K562 (cell line): ENCODE data around the gene CUL2. TPM values are rescaled to one million over a fixed set of nuclear protein-coding genes. Genes with fewer than 3 reads are reported as not detected.
"Not testable (repeated sequence)": the region's sequence is repeated elsewhere in the genome, so short reads cannot be mapped to it uniquely, and the experiment has no call there.

Experiments used
- ATAC-seq: fragments of 200-7000 bp; cut with Tn5 transposase; 3 replicates; pipeline ENCODE4 v1.9.1; 2020; ENCODE audit warnings: moderate library complexity
- BruUV-seq: library from RNA; stranded (reverse); fragments of 400-500 nt; replicated peaks from 2 replicates; lab custom pipeline; 2021; lab: Mats Ljungman, UMichigan
- CTCF ChIA-PET: fragments of 300-600 bp; formaldehyde crosslinking; extraction: SDS; loops from one replicate; lab custom pipeline; 2021; ENCODE audit warnings: low intra/inter-chr PET ratio; lab: Yijun Ruan, JAX
- POLR2A ChIA-PET: fragments of 300-600, 350-650 bp; sonication (Branson Sonifier 250); formaldehyde crosslinking; extraction: SDS; loops from one replicate; lab custom pipeline; 2021; ENCODE audit warnings: antibody characterized with exemption, inconsistent platforms; lab: Yijun Ruan, JAX
- DNase-seq, 4 experiments: peaks; one replicate each; pipeline versions ENCODE4 v3.0.0 to v3.0.0-alpha.2; 2011 to 2018; ENCODE audit warnings: low spot score in 3 of 4, mixed read lengths in 3 of 4; ENCODE audit errors: extremely low read depth in 1 of 4
- FAIRE-seq: peaks from 2 replicates; lab custom pipeline; 2011; peaks lifted over from hg19 to GRCh38; lab: Jason Lieb, UNC
- H2AFZ ChIP-seq: 2 replicates; pipeline ENCODE4 v1.6.0; 2011; ENCODE audit warnings: low read depth, low read length, control low read depth, inconsistent platforms
- H3K27ac ChIP-seq: fragments of 200-600 bp; 3 replicates; pipeline ENCODE4 v1.8.0; 2011; ENCODE audit warnings: low read depth, mild to moderate bottlenecking, control low read depth, inconsistent platforms, low read length, moderate library complexity, mixed read lengths; ENCODE audit errors: extremely low read depth
- H3K27me3 ChIP-seq, 2 experiments: fragments of 300-600 bp in 1 of 2; 2 replicates in 1 of 2; 3 replicates in 1 of 2; pipeline versions ENCODE4 v1.6.0 to v1.8.0; 2011; ENCODE audit warnings: inconsistent platforms in 2 of 2, low read length in 2 of 2, mild to moderate bottlenecking in 1 of 2, mixed read lengths in 1 of 2, moderate library complexity in 1 of 2; ENCODE audit not compliant: control insufficient read depth in 2 of 2, insufficient read depth in 2 of 2
- H3K36me3 ChIP-seq: fragments of 300-600 bp; 3 replicates; pipeline ENCODE4 v1.8.0; 2011; ENCODE audit warnings: mild to moderate bottlenecking, low read length, inconsistent platforms; ENCODE audit not compliant: control insufficient read depth, insufficient read depth
- H3K4me1 ChIP-seq, 2 experiments: fragments of 200-600 bp in 1 of 2; replicated peaks in 1 of 2; 2 replicates in 1 of 2; 3 replicates in 1 of 2; pipeline versions ENCODE4 v1.5.1 to v1.8.0; 2011; ENCODE audit warnings: inconsistent platforms in 2 of 2, low read length in 2 of 2, mild to moderate bottlenecking in 1 of 2, mixed read lengths in 1 of 2, moderate library complexity in 1 of 2; ENCODE audit not compliant: control insufficient read depth in 2 of 2, insufficient read depth in 2 of 2
- H3K4me2 ChIP-seq: 2 replicates; pipeline ENCODE4 v1.6.1; 2011; ENCODE audit warnings: low read length, control low read depth, inconsistent platforms, mixed read lengths; ENCODE audit not compliant: insufficient read depth
- H3K4me3 ChIP-seq: fragments of 200-600 bp; sonication (generic), shearing (Covaris generic); 2 replicates; pipeline ENCODE4 v1.5.1; 2016; ENCODE audit warnings: control low read depth, inconsistent platforms
- H3K79me2 ChIP-seq: fragments of 200-600 bp; 3 replicates; pipeline ENCODE4 v1.8.0; 2011; ENCODE audit warnings: low read length, inconsistent platforms; ENCODE audit not compliant: control insufficient read depth, insufficient read depth
- H3K9ac ChIP-seq, 2 experiments: 2 replicates each; pipeline versions ENCODE4 v1.6.0 to v1.6.1; 2011; ENCODE audit warnings: low read depth in 2 of 2, low read length in 2 of 2, control low read depth in 1 of 2, inconsistent platforms in 1 of 2, mild to moderate bottlenecking in 1 of 2, mixed read lengths in 1 of 2; ENCODE audit not compliant: insufficient read depth in 1 of 2
- H3K9me1 ChIP-seq: one replicate; pipeline ENCODE4 v1.6.0; 2011; ENCODE audit warnings: inconsistent platforms, mild to moderate bottlenecking, low read length, moderate library complexity; ENCODE audit not compliant: control insufficient read depth, insufficient read depth
- H3K9me3 ChIP-seq: replicated peaks from 2 replicates; pipeline ENCODE4 v1.5.1; 2011; ENCODE audit warnings: low read depth, low read length, inconsistent platforms; ENCODE audit not compliant: control insufficient read depth, insufficient read depth
- H4K20me1 ChIP-seq: replicated peaks from 2 replicates; pipeline ENCODE4 v1.6.1; 2011; ENCODE audit warnings: low read length, inconsistent platforms, mixed read lengths; ENCODE audit not compliant: control insufficient read depth, insufficient read depth
- BHLHE40 ChIP-seq: IDR thresholded peaks from 2 replicates; pipeline ENCODE4 v1.6.1; 2011; ENCODE audit warnings: low read length, improper control_type of control experiment
- MEIS2 ChIP-seq: fragments of 450-650 bp; IDR thresholded peaks from 2 replicates; pipeline ENCODE4 v1.6.1; 2014; ENCODE audit warnings: mild to moderate bottlenecking; ENCODE audit not compliant: partially characterized antibody
- NCOA2 ChIP-seq, 2 experiments: fragments of 450-650 bp; IDR thresholded peaks; 2 replicates each; pipeline ENCODE4 v1.6.1; 2018; ENCODE audit warnings: mild to moderate bottlenecking in 2 of 2, moderate library complexity in 1 of 2; ENCODE audit not compliant: partially characterized antibody in 2 of 2
- PHF21A ChIP-seq: fragments of 450-650 bp; IDR thresholded peaks from 2 replicates; pipeline ENCODE4 v1.6.1; 2017; ENCODE audit warnings: low read depth, borderline replicate concordance
- PRDM10 ChIP-seq: fragments of 450-650 bp; IDR thresholded peaks from 2 replicates; pipeline ENCODE4 v1.6.1; 2018; ENCODE audit not compliant: partially characterized antibody
- RBM25 ChIP-seq: fragments of 200-400 bp; formaldehyde crosslinking; IDR thresholded peaks from 2 replicates; pipeline ENCODE4 v1.6.1; 2018; ENCODE audit warnings: low read length, low read depth, moderate library complexity; ENCODE audit not compliant: severe bottlenecking
- TGIF2 ChIP-seq: sonication (generic); formaldehyde crosslinking; IDR thresholded peaks from 2 replicates; pipeline ENCODE4 v1.8.1; 2022; ENCODE audit warnings: mild to moderate bottlenecking, missing genetic modification reagents, moderate library complexity
- ZC3H11A ChIP-seq: IDR thresholded peaks from 2 replicates; pipeline ENCODE4 v1.6.1; 2012; ENCODE audit warnings: low read depth, low read length, improper control_type of control experiment
- ZNF121 ChIP-seq: sonication (generic); formaldehyde crosslinking; conservative IDR thresholded peaks from 2 replicates; pipeline ENCODE4 v1.8.0; 2022; ENCODE audit warnings: missing genetic modification reagents
- ZNF174 ChIP-seq: fragments of 250-450 bp; sonication (Bioruptor Pico); IDR thresholded peaks from 2 replicates; pipeline ENCODE4 v1.4.0; 2020; ENCODE audit warnings: mild to moderate bottlenecking
- WGBS: fragments of 100-300 bp; shearing (Covaris generic); methylation state at CpG from one replicate; pipeline ENCODE4 v1.1.6; 2016; ENCODE audit warnings: low coverage, mixed read lengths; ENCODE audit not compliant: insufficient coverage; ENCODE audit errors: missing lambda C conversion rate; 5-methylcytosine and 5-hydroxymethylcytosine counted together
- in situ Hi-C: fragments of 300-500 bp; cut with MboI; formaldehyde crosslinking; loops from 4 replicates; pipeline ENCODE4 v1.15.0; 2018; ENCODE audit warnings: inconsistent platforms, mixed read lengths
- intact Hi-C: fragments of 100-400 bp; cut with micrococcal nuclease; formaldehyde crosslinking; loops from 2 replicates; pipeline ENCODE4 v1.14.2; 2022
- polyA plus RNA-seq, 8 experiments: library from polyadenylated mRNA; depleted of rRNA in 4 of 8; stranded (reverse) in 5 of 8; unstranded in 3 of 8; fragments of >200 nt; fragmentation: Nextera tagmentation in 2 of 8; fragmentation: Illumina TruSeq in 1 of 8; extraction: Ambion mirVana in 2 of 8; extraction: Trizol in 1 of 8; gene quantifications; 2 replicates each; pipeline versions ENCODE4 v1.2.1 to v1.2.3, GENCODE V29; 2011 to 2014; ENCODE audit warnings: inconsistent platforms in 1 of 8, missing spikeins in 1 of 8
- total RNA-seq, 7 experiments: library from RNA; depleted of rRNA in 6 of 7; stranded (reverse); fragments of >200 nt in 6 of 7; fragmentation: Illumina TruSeq in 2 of 7; extraction: Trizol in 2 of 7; gene quantifications; 2 replicates each; pipeline versions ENCODE4 v1.2.1 to v1.2.3, GENCODE V29; 2011 to 2021; ENCODE audit warnings: low replicate concordance in 1 of 7

CUL2 gene
- total and polyA plus RNA-seq, 9 of the 15 experiments (the other 6 are each of a cell fraction or from before 2014, with no cell fraction given): 17.3 to 46.3 (median 41.2) TPM

DNA sequence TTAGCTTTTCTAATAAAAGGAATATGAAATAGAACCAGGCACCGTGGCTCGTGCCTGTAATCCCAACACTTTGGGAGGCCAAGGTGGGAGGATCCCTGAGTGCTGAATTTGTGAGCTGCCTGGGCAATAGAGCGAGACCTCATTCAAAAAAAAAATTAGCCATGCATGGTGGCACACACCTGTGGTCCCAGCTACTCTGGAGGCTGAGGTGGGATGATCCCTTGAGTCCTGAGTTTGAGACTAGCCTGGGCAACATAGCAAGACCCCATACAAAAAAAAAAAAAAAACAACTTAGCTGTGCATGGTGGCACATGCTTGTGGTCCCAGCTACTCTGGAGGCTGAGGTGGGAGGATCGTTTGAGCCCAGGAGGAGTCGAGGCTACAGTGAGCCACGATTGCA lies 44.9 kb downstream of the CUL2 start:
- H3K79me2 ChIP-seq, H3K4me2 ChIP-seq, FAIRE-seq, H3K9ac ChIP-seq, H4K20me1 ChIP-seq, H2AFZ ChIP-seq, ATAC-seq, H3K9me1 ChIP-seq, intact Hi-C loops, CTCF ChIA-PET, H3K9me3 ChIP-seq, DNase-seq, H3K27me3 ChIP-seq, in situ Hi-C loops, H3K4me3 ChIP-seq, H3K27ac ChIP-seq, BruUV-seq: not testable (repeated sequence)
- TF ChIP-seq ZNF121 (CRISPR knock-in tag): peak; percentile 59; the same call in 1 of the 2 replicates
- H3K4me1 ChIP-seq: peaks cover 3 to 10% of the 10 kb centered on the region in 2 experiments; a peak in 3 of 5 replicates
- H3K36me3 ChIP-seq: peaks cover 59% of the 10 kb centered on the region
- POLR2A ChIA-PET: interaction anchor here (0.6 kb wide), 1 partner anchor 46 kb away, joined by 4 read pairs; no protein-coding TSS in a partner anchor
- 89% methylated on average over 6 of the region's 6 CpGs for WGBS

- Histone ChIP-seq H3K27me3 (no peaks in the 10 kb centered on the region), H3K9me1 (no peaks in the 10 kb centered on the region), H3K9ac (no peak overlapping the region; a peak in 1 of 4 replicates), H3K4me3 (no peak overlapping the region), H3K9me3 (no peaks in the 10 kb centered on the region), H3K27ac (no peak overlapping the region), H3K79me2 (no peaks in the 10 kb centered on the region), H3K4me2 (no peak overlapping the region), H3K4me1 (peaks cover 3 to 10% of the 10 kb centered on the region in 2 experiments; a peak in 3 of 5 replicates), H3K36me3 (peaks cover 56% of the 10 kb centered on the region), H4K20me1 (no peaks in the 10 kb centered on the region), H2AFZ (no peak overlapping the region)
- intact Hi-C loops: no loop called here
- in situ Hi-C loops: no loop called here
- POLR2A ChIA-PET: no interaction called here
- FAIRE-seq (no peak), ATAC-seq (no peak), DNase-seq (peak in 1 of 4 experiments; percentile 28)
- CTCF ChIA-PET: no interaction called here
- BruUV-seq: no TSS peak
- 86% methylated on average over 4 of the region's 4 CpGs for WGBS
- TF ChIP-seq MEIS2 (no peak), BHLHE40 (no peak), RBM25 (peak; percentile 29), NCOA2 (IDR thresholded peaks at IDR 0.05; ENCODE audit: partially characterized antibody in 2 of 2) (no peak), PRDM10 (no peak), ZNF174 (CRISPR knock-in tag) (no peak), PHF21A (no peak), ZC3H11A (no peak), TGIF2 (no peak)
These were observed 46.3 kb downstream of the CUL2 start for GRCh38 chr10:35043796-35044344.
